ENCODE data around the gene MAP3K21. TPM values are rescaled to one million over a fixed set of nuclear protein-coding genes. Genes with fewer than 3 reads are reported as not detected.

Gene MAP3K21
- total RNA-seq, 4 donors from 2014 or later: 0.07 to 0.31 TPM; not detected in 2

DNA sequence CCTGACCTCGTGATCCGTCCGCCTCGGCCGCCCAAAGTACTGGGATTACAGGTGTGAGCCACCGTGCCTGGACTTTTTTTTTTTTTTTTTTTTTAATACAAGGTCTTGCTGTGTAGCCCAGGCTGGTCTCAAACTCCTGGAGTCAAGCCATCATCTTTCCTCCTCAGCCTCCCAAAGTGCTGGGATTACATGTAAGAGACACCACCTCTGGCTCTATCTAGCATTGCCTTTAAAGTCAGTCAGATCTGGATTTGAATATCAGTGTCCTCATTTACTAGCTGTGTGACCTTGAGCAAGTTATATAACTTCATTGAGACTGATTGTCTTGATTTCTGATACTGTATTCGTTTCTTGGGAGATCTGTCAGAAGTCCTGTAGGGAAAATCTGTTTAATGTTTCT lies 6.6 kb downstream of the MAP3K21 start:
- TF ChIP-seq, protein P1, sequence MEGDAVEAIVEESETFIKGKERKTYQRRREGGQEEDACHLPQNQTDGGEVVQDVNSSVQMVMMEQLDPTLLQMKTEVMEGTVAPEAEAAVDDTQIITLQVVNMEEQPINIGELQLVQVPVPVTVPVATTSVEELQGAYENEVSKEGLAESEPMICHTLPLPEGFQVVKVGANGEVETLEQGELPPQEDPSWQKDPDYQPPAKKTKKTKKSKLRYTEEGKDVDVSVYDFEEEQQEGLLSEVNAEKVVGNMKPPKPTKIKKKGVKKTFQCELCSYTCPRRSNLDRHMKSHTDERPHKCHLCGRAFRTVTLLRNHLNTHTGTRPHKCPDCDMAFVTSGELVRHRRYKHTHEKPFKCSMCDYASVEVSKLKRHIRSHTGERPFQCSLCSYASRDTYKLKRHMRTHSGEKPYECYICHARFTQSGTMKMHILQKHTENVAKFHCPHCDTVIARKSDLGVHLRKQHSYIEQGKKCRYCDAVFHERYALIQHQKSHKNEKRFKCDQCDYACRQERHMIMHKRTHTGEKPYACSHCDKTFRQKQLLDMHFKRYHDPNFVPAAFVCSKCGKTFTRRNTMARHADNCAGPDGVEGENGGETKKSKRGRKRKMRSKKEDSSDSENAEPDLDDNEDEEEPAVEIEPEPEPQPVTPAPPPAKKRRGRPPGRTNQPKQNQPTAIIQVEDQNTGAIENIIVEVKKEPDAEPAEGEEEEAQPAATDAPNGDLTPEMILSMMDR (IDR thresholded peaks at IDR 0.05 in 4 of 5, conservative IDR thresholded peaks at IDR 0.05 in 1 of 5): no peak
- TF ChIP-seq POLR2A (IDR thresholded peaks at IDR 0.05): no peak
- no peak overlapping the region for H3K27ac ChIP-seq
- DNase-seq: no peak
- in situ Hi-C loops (cut with MboI; ENCODE audit: low sequenced_read_pairs in 4 of 4) (no loop called here), intact Hi-C loops (cut with DNase I; ENCODE audit: low total_unique reads) (no loop called here)
- no peaks in the 10 kb centered on the region for H3K9me3 ChIP-seq
- no peak for ATAC-seq
- peaks cover 4 to 6% (median 6%) of the 10 kb centered on the region in 3 donors for H3K27me3 ChIP-seq
- H3K36me3 ChIP-seq: no peaks in the 10 kb centered on the region
- H3K4me1 ChIP-seq: no peaks in the 10 kb centered on the region
- H3K4me3 ChIP-seq: no peak overlapping the region

DNA sequence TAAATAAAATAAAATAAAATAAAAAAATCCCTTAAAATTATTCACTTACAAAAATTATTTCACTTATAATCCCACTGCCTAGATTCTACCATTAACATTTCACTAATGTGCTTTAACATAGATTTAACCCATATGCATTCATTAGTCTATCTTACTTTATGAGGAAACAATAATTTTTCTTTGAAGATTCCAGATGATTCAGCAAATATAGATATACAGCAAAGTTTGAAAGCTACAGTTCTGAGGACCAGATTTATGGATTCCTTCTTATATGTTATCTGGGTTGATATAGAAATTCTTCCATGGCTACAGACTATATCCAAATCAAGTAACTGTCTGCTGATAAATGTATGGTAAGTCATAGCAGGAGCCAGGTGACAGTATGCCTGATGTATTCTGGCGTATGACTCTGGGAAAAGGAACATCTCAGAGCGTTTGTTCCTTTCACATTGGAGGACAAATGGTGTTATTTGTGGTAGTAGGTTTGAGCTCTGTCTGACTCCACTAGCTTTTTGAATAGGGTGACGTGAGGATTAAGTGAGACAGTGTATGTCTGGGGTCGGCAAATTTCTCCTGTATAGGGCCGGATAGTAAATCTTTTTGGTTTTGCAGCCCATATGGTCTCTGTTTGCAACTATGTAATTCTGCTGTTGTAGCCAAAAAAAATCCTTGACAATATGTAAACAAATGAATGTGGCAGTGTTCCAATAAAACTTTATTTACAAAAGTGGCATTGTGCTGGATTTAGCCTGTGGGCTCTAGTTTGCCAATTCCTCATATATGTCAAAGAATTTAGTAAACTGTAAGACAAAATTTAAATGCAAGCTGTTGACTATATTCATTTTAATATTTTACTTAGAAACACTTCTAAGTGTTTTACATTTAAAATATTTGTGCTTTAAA lies 9.3 kb downstream of the MAP3K21 start:
- intact Hi-C loops (cut with DNase I; ENCODE audit: low total_unique reads) (no loop called here), in situ Hi-C loops (cut with MboI; ENCODE audit: low sequenced_read_pairs in 4 of 4) (no loop called here)
- Histone ChIP-seq H3K9me3 (no peaks in the 10 kb centered on the region), H3K27me3 (no peaks in the 10 kb centered on the region), H3K4me3 (no peak overlapping the region), H3K27ac (no peak overlapping the region), H3K4me1 (no peaks in the 10 kb centered on the region), H3K36me3 (no peaks in the 10 kb centered on the region)
- no peak for DNase-seq
- no peak for TF ChIP-seq POLR2A (IDR thresholded peaks at IDR 0.05)
- TF ChIP-seq, protein P1 (IDR thresholded peaks at IDR 0.05 in 4 of 5, conservative IDR thresholded peaks at IDR 0.05 in 1 of 5): no peak
- no peak for ATAC-seq

DNA sequence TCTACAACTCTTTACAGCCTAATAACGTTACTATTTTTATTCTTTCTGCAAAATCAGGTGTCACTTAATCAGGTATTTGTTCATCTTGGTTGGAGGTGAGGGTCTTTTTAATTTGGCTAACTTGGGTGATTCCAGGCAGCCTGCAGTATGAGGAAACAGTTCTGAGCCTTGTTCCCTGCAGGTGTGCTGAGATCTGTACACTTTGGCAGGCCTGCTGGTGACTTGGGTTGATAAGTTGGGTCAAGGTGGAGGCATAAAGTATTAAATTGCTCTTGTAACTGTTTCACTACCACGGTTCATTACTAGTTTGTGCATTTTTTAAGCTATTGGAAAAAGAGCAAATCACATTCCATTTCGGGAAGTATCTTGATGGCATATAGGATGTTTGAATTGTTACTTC lies 10.0 kb downstream of the MAP3K21 start:
- intact Hi-C loops (cut with DNase I; ENCODE audit: low total_unique reads) (no loop called here), in situ Hi-C loops (cut with MboI; ENCODE audit: low sequenced_read_pairs in 4 of 4) (no loop called here)
- H3K4me3 ChIP-seq: no peak overlapping the region
- DNase-seq (no peak), ATAC-seq (no peak)
- H3K36me3 ChIP-seq: no peaks in the 10 kb centered on the region
- no peaks in the 10 kb centered on the region for H3K27me3 ChIP-seq
- no peaks in the 10 kb centered on the region for H3K9me3 ChIP-seq
- H3K27ac ChIP-seq: no peak overlapping the region
- H3K4me1 ChIP-seq: no peaks in the 10 kb centered on the region
- TF ChIP-seq POLR2A (IDR thresholded peaks at IDR 0.05): no peak
- TF ChIP-seq, protein P1 (IDR thresholded peaks at IDR 0.05 in 4 of 5, conservative IDR thresholded peaks at IDR 0.05 in 1 of 5): no peak

DNA sequence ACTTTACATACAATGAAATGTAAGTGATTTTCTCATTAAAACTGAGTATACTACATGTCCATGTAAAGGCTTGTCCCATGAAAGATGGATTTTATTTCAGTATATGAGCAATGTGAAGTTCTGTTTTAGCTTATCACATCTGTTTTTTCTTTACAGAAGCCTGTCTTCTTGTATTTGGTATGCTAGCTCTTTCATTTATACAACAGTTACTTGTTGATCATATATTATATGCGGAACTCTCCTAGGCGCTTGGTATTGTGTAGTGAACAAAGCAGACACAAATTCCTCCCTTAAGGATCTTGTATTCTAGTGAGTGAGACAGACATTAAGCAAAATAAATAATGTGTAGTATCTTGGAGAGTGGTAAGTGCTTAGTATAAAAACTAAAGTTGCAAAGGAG lies 10.6 kb downstream of the MAP3K21 start:
- no peaks in the 10 kb centered on the region for H3K27me3 ChIP-seq
- no peak overlapping the region for H3K27ac ChIP-seq
- TF ChIP-seq, protein P1 (IDR thresholded peaks at IDR 0.05 in 4 of 5, conservative IDR thresholded peaks at IDR 0.05 in 1 of 5): no peak
- TF ChIP-seq POLR2A (IDR thresholded peaks at IDR 0.05): no peak
- no peak for ATAC-seq
- intact Hi-C loops (cut with DNase I; ENCODE audit: low total_unique reads): no loop called here
- DNase-seq: no peak
- no peak overlapping the region for H3K4me3 ChIP-seq
- H3K4me1 ChIP-seq: no peaks in the 10 kb centered on the region
- in situ Hi-C loops (cut with MboI; ENCODE audit: low sequenced_read_pairs in 4 of 4): no loop called here
- H3K9me3 ChIP-seq: no peaks in the 10 kb centered on the region
- no peaks in the 10 kb centered on the region for H3K36me3 ChIP-seq

Measured in gastrocnemius medialis (tissue), 4 donors.